Esophagus squamous epithelium (tissue), 5 donors: ENCODE measurements around the gene MGAM2. TPM values are rescaled to one million over a fixed set of nuclear protein-coding genes. Genes with fewer than 3 reads are reported as not detected.

Source experiments
- DNase-seq: peaks from one replicate; lab custom pipeline; 2025; lab: John Stamatoyannopoulos, UW
- H3K27ac ChIP-seq, 4 donors: fragments of 200-600 bp; sonication (generic); one replicate each; pipeline ENCODE4 v1.5.1; 2016 to 2019; ENCODE audit warnings: mild to moderate bottlenecking in 1 of 4
- H3K27me3 ChIP-seq, 4 donors: fragments of 200-600 bp; sonication (generic); 1 replicate in 3 of 4; 2 replicates in 1 of 4; pipeline versions ENCODE4 v1.5.1 to v1.6.0; 2017 to 2021; ENCODE audit warnings: antibody characterized with exemption in 1 of 4
- H3K36me3 ChIP-seq, 3 donors: fragments of 200-600 bp; sonication (generic); one replicate each; pipeline ENCODE4 v1.5.1; 2016 to 2019
- H3K4me1 ChIP-seq, 3 donors: fragments of 200-600 bp; sonication (generic); one replicate each; pipeline ENCODE4 v1.5.1; 2017 to 2019
- H3K4me3 ChIP-seq, 4 donors: fragments of 200-600 bp; sonication (generic); 1 replicate in 3 of 4; 2 replicates in 1 of 4; pipeline ENCODE4 v1.5.1; 2016 to 2019; ENCODE audit warnings: mild to moderate bottlenecking in 2 of 4, moderate library complexity in 1 of 4
- H3K9me3 ChIP-seq, 3 donors: fragments of 200-600 bp; sonication (generic); one replicate each; pipeline ENCODE4 v1.5.1; 2016 to 2019
- CTCF ChIP-seq, 6 experiments: fragments of 450-650 bp in 4 of 6; fragments of 200-600 bp in 2 of 6; sonication (generic) in 2 of 6; IDR thresholded peaks; one replicate each; pipeline ENCODE4 v1.5.1; 2016 to 2019; ENCODE audit warnings: antibody characterized with exemption in 6 of 6, mild to moderate bottlenecking in 4 of 6, moderate library complexity in 4 of 6
- POLR2A ChIP-seq, 4 donors: fragments of 450-650 bp; IDR thresholded peaks; one replicate each; pipeline ENCODE4 v1.6.1; 2017; ENCODE audit warnings: antibody characterized with exemption in 4 of 4, mild to moderate bottlenecking in 4 of 4, moderate library complexity in 3 of 4
- WGBS, 2 donors: methylation state at CpG; one replicate each; pipeline ENCODE4 v1.1.5; 2018; 5-methylcytosine and 5-hydroxymethylcytosine counted together
- intact Hi-C: fragments of 100-400 bp; cut with DNase I; formaldehyde crosslinking; loops from one replicate; pipeline ENCODE4 v1.15.0; 2022
- total RNA-seq, 4 donors: library from RNA; depleted of rRNA; stranded (reverse); fragments of >200 nt; gene quantifications; one replicate each; pipeline ENCODE4 v1.1.0, GENCODE V29; 2016
- donor health status: DM: yes; HTN: yes; CAD: no.

MGAM2 gene
- total RNA-seq, 4 donors from 2014 or later: 0.04 TPM; not detected in 3

- no peaks in the 10 kb centered on the region for H3K36me3 ChIP-seq
- H3K27ac ChIP-seq: no peak overlapping the region
- H3K4me3 ChIP-seq: no peak overlapping the region
- no peaks in the 10 kb centered on the region for H3K27me3 ChIP-seq
- intact Hi-C loops: no loop called here
- no peak for DNase-seq
- TF ChIP-seq POLR2A (IDR thresholded peaks at IDR 0.05) (no peak), CTCF (IDR thresholded peaks at IDR 0.05) (no peak)
- no peaks in the 10 kb centered on the region for H3K4me1 ChIP-seq
- no peaks in the 10 kb centered on the region for H3K9me3 ChIP-seq
Observed at GRCh38 chr7:142249918-142250317, 138.4 kb downstream of the MGAM2 start.

GRCh38 chr7:142250705-142251104 is 139.2 kb downstream of the MGAM2 start:
- WGBS, 2 donors: 65 to 67% methylated on average over 2 of the region's 2 CpGs
- intact Hi-C loops: no loop called here
- no peak for DNase-seq

GRCh38 chr7:142257958-142258357 is 146.4 kb downstream of the MGAM2 start, which contains the start of gene PRSS58:
PRSS58 (minus strand) TSS chr7:142258058; CDS start chr7:142257707, 351 bp downstream.
- WGBS, 2 donors: 30 to 55% methylated on average over 1 of the region's 1 CpG
- H3K27ac ChIP-seq: no peak within 1 kb of the TSS
- H3K9me3 ChIP-seq: no peaks in the 10 kb centered on the region
- H3K27me3 ChIP-seq: no peaks in the 10 kb centered on the region
- no peaks in the 10 kb centered on the region for H3K36me3 ChIP-seq
- no peaks in the 10 kb centered on the region for H3K4me1 ChIP-seq
- intact Hi-C loops: no loop called here
- H3K4me3 ChIP-seq: no peak within 1 kb of the TSS
- no peak for DNase-seq
- TF ChIP-seq POLR2A (IDR thresholded peaks at IDR 0.05): no peak
- TF ChIP-seq CTCF (IDR thresholded peaks at IDR 0.05): no peak

More at GRCh38 chr7:142250705-142251104, 139.2 kb downstream of the MGAM2 start:
- no peaks in the 10 kb centered on the region for H3K27me3 ChIP-seq
- H3K27ac ChIP-seq: no peak overlapping the region
- H3K9me3 ChIP-seq: no peaks in the 10 kb centered on the region
- H3K4me1 ChIP-seq: no peaks in the 10 kb centered on the region
- no peaks in the 10 kb centered on the region for H3K36me3 ChIP-seq
- no peak for TF ChIP-seq POLR2A (IDR thresholded peaks at IDR 0.05)
- TF ChIP-seq CTCF (IDR thresholded peaks at IDR 0.05): no peak
- H3K4me3 ChIP-seq: no peak overlapping the region

GRCh38 chr7:142263598-142264380 is 152.3 kb downstream of the MGAM2 start:
- intact Hi-C loops: no loop called here
- Histone ChIP-seq H3K36me3 (no peaks in the 10 kb centered on the region), H3K9me3 (no peaks in the 10 kb centered on the region), H3K27me3 (no peaks in the 10 kb centered on the region), H3K4me3 (no peak overlapping the region), H3K4me1 (no peaks in the 10 kb centered on the region), H3K27ac (no peak overlapping the region)
- TF ChIP-seq POLR2A (IDR thresholded peaks at IDR 0.05) (no peak), CTCF (IDR thresholded peaks at IDR 0.05) (no peak)
- no peak for DNase-seq
- 62 to 68% methylated on average over 7 to 8 of the region's 8 CpGs for WGBS, 2 donors

Other genes starting within 250 kb of the MGAM2 start
- gene OR9A4, start 195.3 kb upstream of the MGAM2 start, total RNA-seq: not detected
- 1 to 10 TPM in 2 of 4 donors, under 1 TPM in 2; 0.47 to 3.3 (median 1.1) TPM for gene CLEC5A, start 164.7 kb upstream of the MGAM2 start, total RNA-seq
- gene TAS2R38, start 137.9 kb upstream of the MGAM2 start, total RNA-seq: not detected
- gene MGAM, start 115.8 kb upstream of the MGAM2 start, total RNA-seq: under 1 TPM in 3 of 4 donors, not detected in 1; 0.15 to 0.53 (median 0.19) TPM
- gene PRSS58, start 146.3 kb downstream of the MGAM2 start, total RNA-seq: not detected